ENCODE measurements around the gene JUNB. TPM values are rescaled to one million over a fixed set of nuclear protein-coding genes. Genes with fewer than 3 reads are reported as not detected.

The JUNB gene
- total and polyA plus RNA-seq, 2 of the 13 experiments (the other 11 are each of a cell fraction or from before 2014, with no cell fraction given) = 7.7 to 8.2 TPM

DNA sequence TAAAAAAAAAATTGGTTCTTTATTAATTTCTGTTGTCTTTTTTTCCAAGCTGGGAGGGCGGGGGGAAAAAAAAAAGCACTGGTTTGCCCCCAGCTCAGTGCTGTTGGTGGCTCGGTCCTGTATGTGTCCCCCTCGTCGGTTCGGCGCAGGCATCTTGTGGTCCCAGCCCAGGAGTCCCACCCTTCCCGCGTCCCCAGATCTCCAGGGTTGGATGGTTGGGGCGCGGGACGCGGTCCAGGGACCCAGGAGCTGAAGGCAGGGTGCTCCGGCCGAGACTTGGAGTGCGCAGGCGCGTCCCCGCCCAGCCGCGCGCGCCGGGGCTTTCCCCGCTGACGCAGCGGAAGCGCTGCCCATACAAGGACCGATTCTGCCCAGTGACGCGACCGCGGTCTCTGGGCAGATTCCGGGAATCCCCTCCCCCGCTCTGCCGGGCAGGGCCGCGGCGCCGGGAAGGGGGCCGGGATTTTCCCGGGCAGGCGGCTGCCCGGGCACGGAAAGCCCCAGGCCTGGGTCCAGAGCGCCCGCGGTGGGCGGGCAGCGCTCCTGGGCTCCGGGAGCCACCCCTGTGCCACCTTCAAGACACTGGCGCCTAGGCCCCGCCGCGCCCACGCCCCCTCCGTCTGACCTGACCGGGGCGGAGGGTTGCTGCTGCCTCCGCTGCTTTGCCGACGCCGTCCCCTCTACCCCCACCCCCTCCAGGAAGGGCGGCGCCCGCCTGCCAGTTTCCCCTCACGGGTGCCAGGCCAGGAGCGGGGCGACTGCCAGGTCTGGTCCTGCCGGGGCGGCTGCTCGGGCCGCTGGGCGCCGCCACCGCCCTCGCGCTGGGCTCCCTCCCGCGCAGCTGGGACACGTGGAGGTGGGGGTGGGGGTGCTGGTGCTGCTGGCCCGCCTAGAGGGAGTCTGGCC lies 2.3 kb downstream of the JUNB start (continued):
- TF ChIP-seq, protein P1, sequence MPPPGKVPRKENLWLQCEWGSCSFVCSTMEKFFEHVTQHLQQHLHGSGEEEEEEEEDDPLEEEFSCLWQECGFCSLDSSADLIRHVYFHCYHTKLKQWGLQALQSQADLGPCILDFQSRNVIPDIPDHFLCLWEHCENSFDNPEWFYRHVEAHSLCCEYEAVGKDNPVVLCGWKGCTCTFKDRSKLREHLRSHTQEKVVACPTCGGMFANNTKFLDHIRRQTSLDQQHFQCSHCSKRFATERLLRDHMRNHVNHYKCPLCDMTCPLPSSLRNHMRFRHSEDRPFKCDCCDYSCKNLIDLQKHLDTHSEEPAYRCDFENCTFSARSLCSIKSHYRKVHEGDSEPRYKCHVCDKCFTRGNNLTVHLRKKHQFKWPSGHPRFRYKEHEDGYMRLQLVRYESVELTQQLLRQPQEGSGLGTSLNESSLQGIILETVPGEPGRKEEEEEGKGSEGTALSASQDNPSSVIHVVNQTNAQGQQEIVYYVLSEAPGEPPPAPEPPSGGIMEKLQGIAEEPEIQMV (CRISPR knock-in tag; IDR thresholded peaks at IDR 0.05; ENCODE audit: low read depth) = no peak
- no peak for TF ChIP-seq XBP1 (CRISPR knock-in tag; IDR thresholded peaks at IDR 0.05)
- no peak for TF ChIP-seq CENPT (CRISPR knock-in tag; IDR thresholded peaks at IDR 0.05; ENCODE audit: low read depth)
- TF ChIP-seq ZNF138 (CRISPR knock-in tag; IDR thresholded peaks at IDR 0.05; ENCODE audit: low read depth) = no peak
- peak; percentile 26; the same call in 1 of the 2 replicates for TF ChIP-seq BHLHE40 (IDR thresholded peaks at IDR 0.05; ENCODE audit: low read length)
- TF ChIP-seq, protein P2, sequence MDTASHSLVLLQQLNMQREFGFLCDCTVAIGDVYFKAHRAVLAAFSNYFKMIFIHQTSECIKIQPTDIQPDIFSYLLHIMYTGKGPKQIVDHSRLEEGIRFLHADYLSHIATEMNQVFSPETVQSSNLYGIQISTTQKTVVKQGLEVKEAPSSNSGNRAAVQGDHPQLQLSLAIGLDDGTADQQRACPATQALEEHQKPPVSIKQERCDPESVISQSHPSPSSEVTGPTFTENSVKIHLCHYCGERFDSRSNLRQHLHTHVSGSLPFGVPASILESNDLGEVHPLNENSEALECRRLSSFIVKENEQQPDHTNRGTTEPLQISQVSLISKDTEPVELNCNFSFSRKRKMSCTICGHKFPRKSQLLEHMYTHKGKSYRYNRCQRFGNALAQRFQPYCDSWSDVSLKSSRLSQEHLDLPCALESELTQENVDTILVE (CRISPR knock-in tag; IDR thresholded peaks at IDR 0.05) = peak; percentile 58; the same call in 1 of the 2 replicates
- no peak for TF ChIP-seq ZNF256 (CRISPR knock-in tag; conservative IDR thresholded peaks at IDR 0.05)
- TF ChIP-seq CBX5 (CRISPR knock-in tag; IDR thresholded peaks at IDR 0.05; ENCODE audit: borderline replicate concordance) = no peak
- 0 out of 2 replicates have a peak, but pooled peaks have one; percentile 53 for TF ChIP-seq TFE3 (CRISPR knock-in tag; IDR thresholded peaks at IDR 0.05)
- TF ChIP-seq PREB (CRISPR knock-in tag; IDR thresholded peaks at IDR 0.05) = no peak
- TF ChIP-seq ELK4 (CRISPR knock-in tag; IDR thresholded peaks at IDR 0.05; ENCODE audit: borderline replicate concordance) = peak; percentile 100; the same call in 1 of the 2 replicates
- TF ChIP-seq ZNF335 (CRISPR knock-in tag; IDR thresholded peaks at IDR 0.05) = peak; percentile 71; the same call in 1 of the 2 replicates
- TF ChIP-seq, protein P3, sequence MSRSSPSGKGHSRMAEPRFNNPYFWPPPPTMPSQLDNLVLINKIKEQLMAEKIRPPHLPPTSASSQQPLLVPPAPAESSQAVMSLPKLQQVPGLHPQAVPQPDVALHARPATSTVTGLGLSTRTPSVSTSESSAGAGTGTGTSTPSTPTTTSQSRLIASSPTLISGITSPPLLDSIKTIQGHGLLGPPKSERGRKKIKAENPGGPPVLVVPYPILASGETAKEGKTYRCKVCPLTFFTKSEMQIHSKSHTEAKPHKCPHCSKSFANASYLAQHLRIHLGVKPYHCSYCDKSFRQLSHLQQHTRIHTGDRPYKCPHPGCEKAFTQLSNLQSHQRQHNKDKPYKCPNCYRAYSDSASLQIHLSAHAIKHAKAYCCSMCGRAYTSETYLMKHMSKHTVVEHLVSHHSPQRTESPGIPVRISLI (CRISPR knock-in tag; IDR thresholded peaks at IDR 0.05; ENCODE audit: borderline replicate concordance) = peak; percentile 39; the same call in 1 of the 2 replicates
- peak; percentile 61; the same call in 1 of the 2 replicates for TF ChIP-seq TBX2 (CRISPR knock-in tag; IDR thresholded peaks at IDR 0.05; ENCODE audit: borderline replicate concordance)
- TF ChIP-seq, protein P4, sequence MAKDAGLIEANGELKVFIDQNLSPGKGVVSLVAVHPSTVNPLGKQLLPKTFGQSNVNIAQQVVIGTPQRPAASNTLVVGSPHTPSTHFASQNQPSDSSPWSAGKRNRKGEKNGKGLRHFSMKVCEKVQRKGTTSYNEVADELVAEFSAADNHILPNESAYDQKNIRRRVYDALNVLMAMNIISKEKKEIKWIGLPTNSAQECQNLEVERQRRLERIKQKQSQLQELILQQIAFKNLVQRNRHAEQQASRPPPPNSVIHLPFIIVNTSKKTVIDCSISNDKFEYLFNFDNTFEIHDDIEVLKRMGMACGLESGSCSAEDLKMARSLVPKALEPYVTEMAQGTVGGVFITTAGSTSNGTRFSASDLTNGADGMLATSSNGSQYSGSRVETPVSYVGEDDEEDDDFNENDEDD (CRISPR knock-in tag; IDR thresholded peaks at IDR 0.05; ENCODE audit: borderline replicate concordance) = peak; percentile 72
- no peak for TF ChIP-seq ZNF572 (CRISPR knock-in tag; IDR thresholded peaks at IDR 0.05)
- TF ChIP-seq ZNF7 (CRISPR knock-in tag; IDR thresholded peaks at IDR 0.05) = no peak
- TF ChIP-seq ZNF737 (CRISPR knock-in tag; IDR thresholded peaks at IDR 0.05; ENCODE audit: borderline replicate concordance) = no peak
- no peak for TF ChIP-seq GTF3A (CRISPR knock-in tag; conservative IDR thresholded peaks at IDR 0.05)

Measured in HepG2 (cell line).